ENCODE data around the gene PXYLP1.

- TF ChIP-seq TBP (IDR thresholded peaks at IDR 0.05; ENCODE audit: low read depth, low read length): no peak
- TF ChIP-seq BCL11A (IDR thresholded peaks at IDR 0.05; ENCODE audit: low read depth in 2 of 2, low read length in 2 of 2): no peak
- TF ChIP-seq E2F6 (IDR thresholded peaks at IDR 0.05): no peak
- no peak for TF ChIP-seq CTCF (IDR thresholded peaks at IDR 0.05; ENCODE audit: control extremely low read depth in 1 of 3, insufficient read depth in 1 of 3, low read depth in 1 of 3, low read length in 3 of 3)
- no peak for TF ChIP-seq POLR2A (IDR thresholded peaks at IDR 0.05; ENCODE audit: control extremely low read depth in 1 of 2, low read depth in 2 of 2, low read length in 2 of 2)
- TF ChIP-seq TCF12 (IDR thresholded peaks at IDR 0.05; ENCODE audit: low read depth, low read length): no peak
- no peak for TF ChIP-seq RNF2 (IDR thresholded peaks at IDR 0.05; ENCODE audit: borderline replicate concordance, low read depth, low read length, missing control alignments, poor library complexity, severe bottlenecking)
- TF ChIP-seq PHF8 (conservative IDR thresholded peaks at IDR 0.05; ENCODE audit: low read depth, low read length): no peak
Measured at GRCh38 chr3:141257961-141258360, 26.3 kb downstream of the PXYLP1 start.
